Tibial nerve (tissue), 4 donors: ENCODE measurements around the gene CDAN1. TPM values are rescaled to one million over a fixed set of nuclear protein-coding genes. Genes with fewer than 3 reads are reported as not detected.
A peak's percentile ranks its signal among the peaks of the same experiment; 100 is the strongest.

ENCODE experiments used
- DNase-seq, 2 donors: peaks; one replicate each; pipeline ENCODE4 v3.0.0-alpha.2; 2019; ENCODE audit warnings: low spot score in 2 of 2
- H3K27ac ChIP-seq, 4 donors: fragments of 200-600 bp; sonication (generic) in 3 of 4; one replicate each; pipeline ENCODE4 v1.5.1; 2017 to 2019; ENCODE audit warnings: mild to moderate bottlenecking in 1 of 4
- H3K27me3 ChIP-seq, 2 donors: fragments of 200-600 bp; sonication (generic) in 1 of 2; one replicate each; pipeline versions ENCODE4 v1.5.1 to v1.6.0; 2017 to 2019
- H3K36me3 ChIP-seq, 3 donors: fragments of 200-600 bp; sonication (generic); one replicate each; pipeline ENCODE4 v1.5.1; 2018 to 2019
- H3K4me1 ChIP-seq, 4 donors: fragments of 200-600 bp; sonication (generic) in 3 of 4; one replicate each; pipeline ENCODE4 v1.5.1; 2017 to 2019
- H3K4me3 ChIP-seq, 4 donors: fragments of 200-600 bp; sonication (generic) in 3 of 4; one replicate each; pipeline ENCODE4 v1.5.1; 2017 to 2019; ENCODE audit warnings: mild to moderate bottlenecking in 1 of 4, moderate library complexity in 1 of 4
- H3K9me3 ChIP-seq, 4 donors: fragments of 200-600 bp; sonication (generic) in 3 of 4; one replicate each; pipeline ENCODE4 v1.5.1; 2017 to 2019
- EP300 ChIP-seq, 2 donors: sonication (generic); formaldehyde crosslinking; IDR thresholded peaks; one replicate each; pipeline ENCODE4 v1.6.1; 2017; ENCODE audit warnings: antibody characterized with exemption in 2 of 2, mild to moderate bottlenecking in 1 of 2
- POLR2A ChIP-seq, 2 donors: fragments of 450-650 bp; IDR thresholded peaks; one replicate each; pipeline ENCODE4 v1.6.1; 2017; ENCODE audit warnings: antibody characterized with exemption in 2 of 2, mild to moderate bottlenecking in 2 of 2, moderate library complexity in 2 of 2
- WGBS, 2 donors: methylation state at CpG; one replicate each; pipeline ENCODE4 v1.1.5; 2018; 5-methylcytosine and 5-hydroxymethylcytosine counted together
- total RNA-seq, 4 donors: library from RNA; depleted of rRNA; stranded (reverse); fragments of >200 nt; gene quantifications; one replicate each; pipeline ENCODE4 v1.1.0, GENCODE V29; 2016
- TF ChIP-seq, protein P1 (sequence below), 5 experiments: fragments of 200-600 bp in 3 of 5; fragments of 450-650 bp in 2 of 5; sonication (generic) in 3 of 5; IDR thresholded peaks; one replicate each; pipeline ENCODE4 v1.5.1; 2016 to 2019; ENCODE audit warnings: antibody characterized with exemption in 5 of 5, mild to moderate bottlenecking in 3 of 5, moderate library complexity in 2 of 5

Gene CDAN1
- total RNA-seq, 4 donors from 2014 or later: 14.0 to 25.5 (median 22.0) TPM

- H3K4me1 ChIP-seq: peaks cover 0 to 25% (median 0%) of the 10 kb centered on the region in 4 donors
- WGBS, 2 donors: 73 to 79% methylated on average over 8 of the region's 8 CpGs
- TF ChIP-seq POLR2A (IDR thresholded peaks at IDR 0.05) (no peak), EP300 (IDR thresholded peaks at IDR 0.05) (no peak)
- TF ChIP-seq, protein P1, sequence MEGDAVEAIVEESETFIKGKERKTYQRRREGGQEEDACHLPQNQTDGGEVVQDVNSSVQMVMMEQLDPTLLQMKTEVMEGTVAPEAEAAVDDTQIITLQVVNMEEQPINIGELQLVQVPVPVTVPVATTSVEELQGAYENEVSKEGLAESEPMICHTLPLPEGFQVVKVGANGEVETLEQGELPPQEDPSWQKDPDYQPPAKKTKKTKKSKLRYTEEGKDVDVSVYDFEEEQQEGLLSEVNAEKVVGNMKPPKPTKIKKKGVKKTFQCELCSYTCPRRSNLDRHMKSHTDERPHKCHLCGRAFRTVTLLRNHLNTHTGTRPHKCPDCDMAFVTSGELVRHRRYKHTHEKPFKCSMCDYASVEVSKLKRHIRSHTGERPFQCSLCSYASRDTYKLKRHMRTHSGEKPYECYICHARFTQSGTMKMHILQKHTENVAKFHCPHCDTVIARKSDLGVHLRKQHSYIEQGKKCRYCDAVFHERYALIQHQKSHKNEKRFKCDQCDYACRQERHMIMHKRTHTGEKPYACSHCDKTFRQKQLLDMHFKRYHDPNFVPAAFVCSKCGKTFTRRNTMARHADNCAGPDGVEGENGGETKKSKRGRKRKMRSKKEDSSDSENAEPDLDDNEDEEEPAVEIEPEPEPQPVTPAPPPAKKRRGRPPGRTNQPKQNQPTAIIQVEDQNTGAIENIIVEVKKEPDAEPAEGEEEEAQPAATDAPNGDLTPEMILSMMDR (IDR thresholded peaks at IDR 0.05): no peak
- H3K27me3 ChIP-seq: no peaks in the 10 kb centered on the region
- DNase-seq: no peak
- peaks cover 0 to 97% (median 26%) of the 10 kb centered on the region in 3 donors for H3K36me3 ChIP-seq
- H3K27ac ChIP-seq: no peak overlapping the region
- no peak overlapping the region for H3K4me3 ChIP-seq
- H3K9me3 ChIP-seq: no peaks in the 10 kb centered on the region
Observed at GRCh38 chr15:42730135-42730534, 6.8 kb downstream of the CDAN1 start.

- 89 to 94% methylated on average over 6 to 7 of the region's 7 CpGs for WGBS, 2 donors
- Histone ChIP-seq H3K27ac (peak overlapping the region in 1 of 4 donors; percentile 33), H3K27me3 (no peaks in the 10 kb centered on the region), H3K4me1 (peaks cover 0 to 22% (median 0%) of the 10 kb centered on the region in 4 donors), H3K36me3 (peaks cover 0 to 99% (median 32%) of the 10 kb centered on the region in 3 donors), H3K4me3 (no peak overlapping the region), H3K9me3 (no peaks in the 10 kb centered on the region)
- DNase-seq: no peak
- TF ChIP-seq EP300 (IDR thresholded peaks at IDR 0.05) (no peak), POLR2A (IDR thresholded peaks at IDR 0.05) (no peak)
- TF ChIP-seq, protein P1 (IDR thresholded peaks at IDR 0.05): no peak
Observed at GRCh38 chr15:42729409-42729808, 7.5 kb downstream of the CDAN1 start.

GRCh38 chr15:42728972-42729371 lies 8.0 kb downstream of the CDAN1 start:
- Histone ChIP-seq H3K27me3 (no peaks in the 10 kb centered on the region), H3K4me1 (peaks cover 0 to 22% (median 0%) of the 10 kb centered on the region in 4 donors), H3K36me3 (peaks cover 0 to 99% (median 37%) of the 10 kb centered on the region in 3 donors), H3K9me3 (no peaks in the 10 kb centered on the region), H3K4me3 (no peak overlapping the region), H3K27ac (peak overlapping the region in 1 of 4 donors; percentile 33)
- no peak for DNase-seq
- TF ChIP-seq POLR2A (IDR thresholded peaks at IDR 0.05) (no peak), EP300 (IDR thresholded peaks at IDR 0.05) (no peak)
- TF ChIP-seq, protein P1 (IDR thresholded peaks at IDR 0.05): no peak
- whole genome bisulfite sequencing, 2 donors: 71 to 72% methylated on average over 13 to 14 of the region's 14 CpGs

DNA sequence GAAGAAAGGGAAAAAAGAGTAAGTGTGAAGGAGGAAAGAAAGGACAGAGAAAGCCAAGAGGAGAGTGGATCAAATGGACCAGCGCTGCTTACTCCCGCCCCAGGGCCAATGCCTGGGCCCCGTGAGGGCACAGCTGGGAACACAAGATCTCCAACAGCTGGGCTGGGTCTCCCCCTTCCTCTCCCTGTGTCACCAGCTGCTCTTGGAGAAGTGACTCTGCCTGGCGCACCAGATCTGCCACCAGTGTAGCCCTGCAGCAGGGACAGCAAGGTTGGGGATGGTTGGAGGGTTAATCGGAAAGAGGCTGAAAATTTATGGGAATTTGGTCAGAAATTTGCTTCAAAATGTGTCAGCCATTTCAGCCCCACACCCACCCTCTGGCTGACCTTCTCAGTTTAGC lies 8.4 kb downstream of the CDAN1 start:
- no peak for DNase-seq
- TF ChIP-seq, protein P1 (IDR thresholded peaks at IDR 0.05): no peak
- TF ChIP-seq EP300 (IDR thresholded peaks at IDR 0.05) (no peak), POLR2A (IDR thresholded peaks at IDR 0.05) (no peak)
- Histone ChIP-seq H3K4me1 (peaks cover 0 to 22% (median 0%) of the 10 kb centered on the region in 4 donors), H3K4me3 (no peak overlapping the region), H3K36me3 (peaks cover 0 to 99% (median 33%) of the 10 kb centered on the region in 3 donors), H3K9me3 (no peaks in the 10 kb centered on the region), H3K27me3 (no peaks in the 10 kb centered on the region), H3K27ac (peak overlapping the region in 1 of 4 donors; percentile 33)
- WGBS, 2 donors: 76 to 87% methylated on average over 5 of the region's 5 CpGs

GRCh38 chr15:42727750-42728381 lies 9.1 kb downstream of the CDAN1 start:
- Histone ChIP-seq H3K4me3 (no peak overlapping the region), H3K9me3 (no peaks in the 10 kb centered on the region), H3K27me3 (no peaks in the 10 kb centered on the region), H3K27ac (peak overlapping the region in 2 of 4 donors; percentile 33 to 36), H3K36me3 (peaks cover 0 to 99% (median 35%) of the 10 kb centered on the region in 3 donors), H3K4me1 (peaks cover 0 to 22% (median 0%) of the 10 kb centered on the region in 4 donors)
- WGBS, 2 donors: 54 to 67% methylated on average over 11 to 13 of the region's 13 CpGs
- TF ChIP-seq, protein P1 (IDR thresholded peaks at IDR 0.05): no peak
- TF ChIP-seq POLR2A (IDR thresholded peaks at IDR 0.05): no peak
- no peak for TF ChIP-seq EP300 (IDR thresholded peaks at IDR 0.05)
- DNase-seq: no peak
